ENCODE data around the gene NDUFS7. TPM values are rescaled to one million over a fixed set of nuclear protein-coding genes. Genes with fewer than 3 reads are reported as not detected.

The NDUFS7 gene
- total RNA-seq, 1 donor = 46.0 TPM

DNA sequence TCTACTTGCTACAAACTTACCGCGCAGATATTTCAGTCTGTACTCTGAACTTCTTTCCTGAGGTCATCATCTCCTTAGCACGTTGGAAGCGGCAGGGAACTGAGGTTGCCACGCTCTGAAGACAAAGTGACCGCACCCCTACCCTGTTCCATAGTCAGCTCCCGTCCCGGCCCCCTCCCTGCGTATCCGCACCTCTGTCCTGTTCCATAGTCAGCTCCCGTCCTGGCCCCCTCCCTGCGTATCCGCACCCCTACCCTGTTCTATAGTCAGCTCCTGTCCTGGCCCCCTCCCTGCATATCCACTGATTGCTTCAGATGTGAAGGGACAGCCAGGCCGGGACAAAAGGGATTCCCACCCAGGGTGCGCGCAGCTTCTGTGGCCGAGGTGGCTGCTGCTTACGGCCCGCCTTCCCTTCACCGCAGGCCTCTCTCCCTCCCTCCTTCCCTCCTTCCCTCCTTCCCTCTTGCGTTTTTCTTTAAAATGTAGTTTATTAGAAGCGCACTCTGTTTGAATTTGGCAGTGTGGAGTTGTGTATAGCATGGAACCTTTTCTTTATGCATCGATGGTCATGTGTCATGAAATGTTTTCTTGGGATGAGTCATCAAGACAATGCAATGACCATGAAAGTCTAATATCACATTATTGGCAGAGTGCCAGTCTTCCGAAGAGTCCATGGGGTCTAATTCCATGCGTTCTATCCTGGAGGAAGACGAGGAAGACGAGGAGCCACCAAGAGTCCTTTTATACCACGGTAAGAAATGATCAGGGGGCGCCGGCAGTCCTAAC lies 21.9 kb upstream of the NDUFS7 start:
- peaks cover 24% of the 10 kb centered on the region for H3K4me1 ChIP-seq (ENCODE audit: insufficient read depth, low read length)
- H3K79me2 ChIP-seq (ENCODE audit: insufficient read depth, low read length) = peaks cover 23% of the 10 kb centered on the region
- no peak overlapping the region for H2AFZ ChIP-seq (ENCODE audit: low read length)
- peak overlapping the region; percentile 81 for H3K4me2 ChIP-seq (ENCODE audit: insufficient read depth, low read length)
- TF ChIP-seq, protein P1, sequence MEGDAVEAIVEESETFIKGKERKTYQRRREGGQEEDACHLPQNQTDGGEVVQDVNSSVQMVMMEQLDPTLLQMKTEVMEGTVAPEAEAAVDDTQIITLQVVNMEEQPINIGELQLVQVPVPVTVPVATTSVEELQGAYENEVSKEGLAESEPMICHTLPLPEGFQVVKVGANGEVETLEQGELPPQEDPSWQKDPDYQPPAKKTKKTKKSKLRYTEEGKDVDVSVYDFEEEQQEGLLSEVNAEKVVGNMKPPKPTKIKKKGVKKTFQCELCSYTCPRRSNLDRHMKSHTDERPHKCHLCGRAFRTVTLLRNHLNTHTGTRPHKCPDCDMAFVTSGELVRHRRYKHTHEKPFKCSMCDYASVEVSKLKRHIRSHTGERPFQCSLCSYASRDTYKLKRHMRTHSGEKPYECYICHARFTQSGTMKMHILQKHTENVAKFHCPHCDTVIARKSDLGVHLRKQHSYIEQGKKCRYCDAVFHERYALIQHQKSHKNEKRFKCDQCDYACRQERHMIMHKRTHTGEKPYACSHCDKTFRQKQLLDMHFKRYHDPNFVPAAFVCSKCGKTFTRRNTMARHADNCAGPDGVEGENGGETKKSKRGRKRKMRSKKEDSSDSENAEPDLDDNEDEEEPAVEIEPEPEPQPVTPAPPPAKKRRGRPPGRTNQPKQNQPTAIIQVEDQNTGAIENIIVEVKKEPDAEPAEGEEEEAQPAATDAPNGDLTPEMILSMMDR (IDR thresholded peaks at IDR 0.05; ENCODE audit: extremely low read depth, low read depth, low read length) = no peak
- H4K20me1 ChIP-seq (ENCODE audit: insufficient read depth, low read length) = no peaks in the 10 kb centered on the region
- peak; percentile 96 for DNase-seq (ENCODE audit: insufficient read length, low spot score, missing footprints)
- no peaks in the 10 kb centered on the region for H3K9me3 ChIP-seq (ENCODE audit: low read depth, low read length)
- peak overlapping the region; percentile 64 for H3K4me3 ChIP-seq (ENCODE audit: insufficient read depth, low read length)
- peaks cover 61% of the 10 kb centered on the region for H3K36me3 ChIP-seq (ENCODE audit: insufficient read depth, low read length)
- H3K27ac ChIP-seq (ENCODE audit: low read depth, low read length) = peak overlapping the region; percentile 85
- no peaks in the 10 kb centered on the region for H3K27me3 ChIP-seq (ENCODE audit: insufficient read depth, low read length)

- TF ChIP-seq, protein P1 (IDR thresholded peaks at IDR 0.05; ENCODE audit: extremely low read depth, low read depth, low read length) = no peak
- peak; percentile 69 for DNase-seq (ENCODE audit: insufficient read length, low spot score, missing footprints)
- peaks cover 61% of the 10 kb centered on the region for H3K36me3 ChIP-seq (ENCODE audit: insufficient read depth, low read length)
- H2AFZ ChIP-seq (ENCODE audit: low read length) = no peak overlapping the region
- H3K4me1 ChIP-seq (ENCODE audit: insufficient read depth, low read length) = peaks cover 24% of the 10 kb centered on the region
- H3K4me3 ChIP-seq (ENCODE audit: insufficient read depth, low read length) = no peak overlapping the region
- peak overlapping the region; percentile 85 for H3K27ac ChIP-seq (ENCODE audit: low read depth, low read length)
- H4K20me1 ChIP-seq (ENCODE audit: insufficient read depth, low read length) = no peaks in the 10 kb centered on the region
- no peaks in the 10 kb centered on the region for H3K27me3 ChIP-seq (ENCODE audit: insufficient read depth, low read length)
- H3K9me3 ChIP-seq (ENCODE audit: low read depth, low read length) = no peaks in the 10 kb centered on the region
- H3K4me2 ChIP-seq (ENCODE audit: insufficient read depth, low read length) = peak overlapping the region; percentile 81
- peaks cover 23% of the 10 kb centered on the region for H3K79me2 ChIP-seq (ENCODE audit: insufficient read depth, low read length)
Observed at GRCh38 chr19:1362387-1363257, 21.1 kb upstream of the NDUFS7 start.

GRCh38 chr19:1363599-1363998 lies 20.1 kb upstream of the NDUFS7 start:
- no peaks in the 10 kb centered on the region for H4K20me1 ChIP-seq (ENCODE audit: insufficient read depth, low read length)
- no peak overlapping the region for H2AFZ ChIP-seq (ENCODE audit: low read length)
- no peaks in the 10 kb centered on the region for H3K9me3 ChIP-seq (ENCODE audit: low read depth, low read length)
- peaks cover 54% of the 10 kb centered on the region for H3K36me3 ChIP-seq (ENCODE audit: insufficient read depth, low read length)
- no peaks in the 10 kb centered on the region for H3K27me3 ChIP-seq (ENCODE audit: insufficient read depth, low read length)
- H3K4me3 ChIP-seq (ENCODE audit: insufficient read depth, low read length) = no peak overlapping the region
- H3K4me1 ChIP-seq (ENCODE audit: insufficient read depth, low read length) = peaks cover 24% of the 10 kb centered on the region
- H3K79me2 ChIP-seq (ENCODE audit: insufficient read depth, low read length) = peaks cover 23% of the 10 kb centered on the region
- H3K27ac ChIP-seq (ENCODE audit: low read depth, low read length) = no peak overlapping the region
- TF ChIP-seq, protein P1 (IDR thresholded peaks at IDR 0.05; ENCODE audit: extremely low read depth, low read depth, low read length) = no peak
- no peak for DNase-seq (ENCODE audit: insufficient read length, low spot score, missing footprints)
- no peak overlapping the region for H3K4me2 ChIP-seq (ENCODE audit: insufficient read depth, low read length)

All from osteoblast (primary cell).